ENCODE measurements around the gene EGLN3.
"Not testable (repeated sequence)": the region's sequence is repeated elsewhere in the genome, so short reads cannot be mapped to it uniquely, and the experiment has no call there.

The EGLN3 gene

DNA sequence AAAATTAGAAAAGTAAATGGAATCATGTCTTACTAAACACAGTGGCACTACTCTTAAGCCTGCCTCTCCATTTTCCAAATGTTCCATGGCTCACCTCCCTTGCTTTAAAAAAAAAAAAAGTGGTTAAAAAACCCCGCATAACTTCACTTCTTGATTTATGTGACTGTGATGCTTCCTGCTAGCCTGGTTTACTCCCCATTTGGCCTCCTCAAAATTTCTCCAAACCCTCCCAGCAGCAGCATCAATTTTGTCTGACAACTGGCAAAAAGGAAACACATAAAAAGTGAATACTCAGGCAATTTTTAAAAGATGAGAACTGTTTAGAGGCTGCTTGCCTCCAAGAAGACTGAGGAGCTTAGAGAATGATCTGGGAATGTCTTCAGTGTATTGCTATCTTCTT lies 17.8 kb upstream of the EGLN3 start:
- no peak overlapping the region for H3K27ac ChIP-seq
- TF ChIP-seq ZFX (IDR thresholded peaks at IDR 0.05), result no peak
- TF ChIP-seq, protein P1, sequence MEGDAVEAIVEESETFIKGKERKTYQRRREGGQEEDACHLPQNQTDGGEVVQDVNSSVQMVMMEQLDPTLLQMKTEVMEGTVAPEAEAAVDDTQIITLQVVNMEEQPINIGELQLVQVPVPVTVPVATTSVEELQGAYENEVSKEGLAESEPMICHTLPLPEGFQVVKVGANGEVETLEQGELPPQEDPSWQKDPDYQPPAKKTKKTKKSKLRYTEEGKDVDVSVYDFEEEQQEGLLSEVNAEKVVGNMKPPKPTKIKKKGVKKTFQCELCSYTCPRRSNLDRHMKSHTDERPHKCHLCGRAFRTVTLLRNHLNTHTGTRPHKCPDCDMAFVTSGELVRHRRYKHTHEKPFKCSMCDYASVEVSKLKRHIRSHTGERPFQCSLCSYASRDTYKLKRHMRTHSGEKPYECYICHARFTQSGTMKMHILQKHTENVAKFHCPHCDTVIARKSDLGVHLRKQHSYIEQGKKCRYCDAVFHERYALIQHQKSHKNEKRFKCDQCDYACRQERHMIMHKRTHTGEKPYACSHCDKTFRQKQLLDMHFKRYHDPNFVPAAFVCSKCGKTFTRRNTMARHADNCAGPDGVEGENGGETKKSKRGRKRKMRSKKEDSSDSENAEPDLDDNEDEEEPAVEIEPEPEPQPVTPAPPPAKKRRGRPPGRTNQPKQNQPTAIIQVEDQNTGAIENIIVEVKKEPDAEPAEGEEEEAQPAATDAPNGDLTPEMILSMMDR (conservative IDR thresholded peaks at IDR 0.05), result no peak

DNA sequence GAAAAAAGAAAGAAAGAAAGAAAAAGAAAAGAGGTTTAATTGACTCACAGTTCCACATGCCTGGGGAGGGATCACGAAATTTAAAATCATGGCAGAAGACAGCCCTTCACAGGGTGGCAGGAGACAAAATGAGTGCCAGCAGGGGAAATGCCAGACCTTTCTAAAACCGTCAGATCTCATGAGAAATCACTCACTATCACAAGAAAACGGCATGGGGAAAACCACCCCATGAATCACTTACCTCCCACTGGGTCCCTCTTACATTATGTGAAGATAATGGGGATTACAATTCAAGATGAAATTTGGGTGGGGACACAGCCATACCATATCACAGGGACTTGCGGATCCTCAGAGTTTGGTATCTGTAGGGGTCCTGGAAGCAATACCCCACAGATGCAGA lies 16.3 kb upstream of the EGLN3 start:
- no peak overlapping the region for H3K27ac ChIP-seq
- TF ChIP-seq, protein P1 (conservative IDR thresholded peaks at IDR 0.05), result no peak
- TF ChIP-seq ZFX (IDR thresholded peaks at IDR 0.05), result no peak

DNA sequence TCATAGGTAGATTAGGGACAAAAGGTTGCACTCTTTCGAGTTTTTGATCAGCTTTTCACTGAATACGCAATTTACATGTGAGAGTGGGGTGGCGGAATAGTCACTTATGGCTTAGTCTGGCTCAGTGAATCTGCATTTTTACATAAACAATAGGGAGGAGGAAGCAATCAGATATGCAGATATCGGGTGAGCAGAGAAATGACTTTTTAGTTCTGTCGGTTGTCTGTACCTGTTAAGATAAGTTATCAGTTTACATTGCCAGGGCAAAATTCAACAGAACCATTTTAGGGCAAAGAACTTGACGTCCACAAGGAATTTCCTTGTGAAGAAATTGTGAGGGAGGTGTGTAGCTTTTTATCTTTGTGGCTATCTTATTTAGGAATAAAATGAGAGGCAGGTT lies 15.4 kb upstream of the EGLN3 start:
- no peak overlapping the region for H3K27ac ChIP-seq
- TF ChIP-seq, protein P1 (conservative IDR thresholded peaks at IDR 0.05), result no peak
- TF ChIP-seq ZFX (IDR thresholded peaks at IDR 0.05), result no peak

DNA sequence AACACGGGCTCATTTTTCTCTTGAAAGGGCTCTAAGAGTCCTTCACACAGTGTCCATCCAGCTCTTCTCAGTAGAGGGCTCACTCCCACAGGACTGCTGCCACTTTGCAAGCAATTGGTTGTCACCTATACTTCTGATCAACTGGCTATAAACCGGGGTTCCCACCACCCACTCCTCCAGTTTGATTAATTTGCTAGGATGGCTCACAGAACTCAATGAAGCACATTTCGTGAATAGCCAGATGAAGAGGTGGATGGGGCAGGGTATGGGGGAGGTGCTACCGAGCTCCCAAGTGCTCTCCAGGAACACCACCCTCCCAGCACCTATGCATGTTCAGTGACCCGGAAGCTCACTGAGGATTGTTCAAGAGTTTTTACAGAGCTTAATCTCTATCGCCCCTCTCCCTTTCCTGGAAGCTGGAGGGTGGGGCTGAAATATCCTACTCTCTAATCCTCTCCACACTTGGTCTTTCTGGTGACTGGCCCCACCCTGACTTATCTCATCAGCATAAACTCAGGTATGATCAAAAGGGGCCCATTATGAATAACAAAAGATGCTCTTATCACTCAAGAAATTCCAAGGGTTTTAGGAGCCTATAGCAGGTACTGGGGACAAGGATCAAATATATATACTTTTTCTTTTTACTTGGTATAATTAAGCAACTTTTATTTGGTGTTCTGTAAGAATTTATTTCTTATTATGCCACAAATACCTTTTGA lies 13.9 kb upstream of the EGLN3 start:
- TF ChIP-seq, protein P1 (conservative IDR thresholded peaks at IDR 0.05), result no peak
- no peak for TF ChIP-seq ZFX (IDR thresholded peaks at IDR 0.05)
- H3K27ac ChIP-seq, result no peak overlapping the region

DNA sequence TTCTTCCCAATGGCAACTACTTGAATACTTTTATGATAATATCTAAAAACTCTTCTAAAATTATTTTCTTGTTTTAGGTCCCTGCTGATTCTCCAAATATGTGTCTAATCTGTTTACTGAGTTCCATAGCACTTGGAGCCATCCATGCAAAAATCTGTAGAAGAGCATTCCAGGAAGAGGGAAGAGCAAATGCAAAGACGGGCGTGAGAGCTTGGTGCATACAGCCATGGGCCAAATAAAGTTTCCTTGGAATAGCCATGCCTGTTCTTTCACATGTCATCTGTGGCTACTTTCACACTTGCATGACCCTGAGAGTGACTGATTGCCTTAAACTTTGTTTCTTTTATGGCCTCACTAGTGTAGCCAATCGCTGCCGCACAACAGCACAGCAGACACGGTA lies 13.0 kb upstream of the EGLN3 start:
- H3K27ac ChIP-seq, result no peak overlapping the region

DNA sequence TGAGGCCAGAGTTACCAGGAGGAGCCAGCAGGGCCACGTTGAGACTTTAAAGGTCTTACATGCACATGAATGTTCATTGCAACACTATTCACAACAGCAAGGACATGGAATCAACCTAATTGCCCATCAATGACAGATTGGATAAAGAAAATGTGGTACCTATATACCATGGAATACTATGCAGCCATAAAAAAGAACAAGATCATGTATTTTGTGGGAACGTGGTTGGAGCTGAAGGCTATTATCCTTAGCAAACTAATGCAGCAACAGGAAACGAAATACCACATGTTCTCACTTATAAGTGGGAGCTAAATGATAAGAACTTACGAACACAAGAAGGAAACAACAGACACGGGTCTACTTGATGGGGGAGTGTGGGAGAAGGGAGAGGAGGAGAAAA lies 11.6 kb upstream of the EGLN3 start:
- not testable (repeated sequence) for H3K27ac ChIP-seq

More for the DNA sequence above, 13.0 kb upstream of the EGLN3 start:
- no peak for TF ChIP-seq ZFX (IDR thresholded peaks at IDR 0.05)
- TF ChIP-seq, protein P1 (conservative IDR thresholded peaks at IDR 0.05), result no peak

DNA sequence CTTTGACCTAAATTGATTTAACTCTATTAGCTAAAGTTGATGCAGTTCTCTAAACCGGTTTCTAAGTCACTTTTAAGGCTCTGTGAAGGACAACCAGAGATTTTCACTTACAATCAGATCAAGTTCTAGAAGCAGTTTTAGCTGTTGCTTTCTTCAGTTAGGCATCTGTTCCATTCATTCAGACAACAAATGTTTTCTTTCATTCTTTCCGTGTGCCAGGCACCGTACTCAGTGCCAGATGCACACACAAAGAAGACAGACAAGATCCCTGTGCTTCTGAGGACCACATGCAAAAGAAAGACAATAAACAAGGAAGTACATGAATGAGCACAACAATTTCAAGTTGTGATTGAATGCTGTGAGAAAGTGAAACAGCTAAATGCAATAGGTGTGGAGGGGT lies 11.1 kb upstream of the EGLN3 start:
- H3K27ac ChIP-seq, result no peak overlapping the region
- TF ChIP-seq, protein P1 (conservative IDR thresholded peaks at IDR 0.05), result no peak
- no peak for TF ChIP-seq ZFX (IDR thresholded peaks at IDR 0.05)

DNA sequence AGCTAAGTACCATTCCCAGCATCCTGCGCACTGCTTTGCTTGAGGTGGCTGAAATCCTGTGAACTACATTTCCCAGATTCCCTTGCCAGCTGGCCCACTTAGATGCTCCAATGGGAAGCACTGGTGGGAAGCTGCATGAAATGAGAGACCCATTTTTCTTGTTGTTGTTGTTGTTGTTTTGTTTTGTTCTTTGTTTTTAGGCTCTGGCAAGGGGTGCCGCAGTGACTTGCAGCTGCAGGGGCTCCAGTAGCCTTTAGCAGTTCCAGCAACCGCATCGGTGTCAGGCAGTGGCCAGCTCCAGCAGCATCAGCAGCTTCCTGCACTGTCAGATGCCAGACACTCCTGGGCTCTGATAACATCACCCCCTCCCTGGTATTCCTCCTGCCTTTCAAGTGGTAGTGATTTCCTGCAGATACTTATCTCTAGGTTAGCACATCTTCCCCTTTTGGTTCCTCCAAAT lies 8.8 kb upstream of the EGLN3 start:
- no peak overlapping the region for H3K27ac ChIP-seq
- TF ChIP-seq ZFX (IDR thresholded peaks at IDR 0.05), result no peak

Data from C4-2B (cell line).